CD4-positive, alpha-beta T cell treated with Interleukin-12 subunit alpha and Interleukin-12 subunit beta, for 1 hour (primary cell): Measurements from ENCODE around the gene PSMD13.
A peak's percentile ranks its signal among the peaks of the same experiment; 100 is the strongest.

Experiments used
- DNase-seq: peaks from one replicate; pipeline ENCODE4 v3.0.0-alpha.2; 2020

PSMD13 gene

GRCh38 chr11:279040-279965 lies 42.5 kb downstream of the PSMD13 start:
- no peak for DNase-seq

GRCh38 chr11:279966-280705 lies 43.4 kb downstream of the PSMD13 start:
- DNase-seq: peak; percentile 53

- peak; percentile 34 for DNase-seq
Measured at GRCh38 chr11:280706-281485, 44.1 kb downstream of the PSMD13 start.

- DNase-seq: no peak
Measured at GRCh38 chr11:281486-282161, 44.8 kb downstream of the PSMD13 start.

- DNase-seq: no peak
Measured at GRCh38 chr11:282171-282570, 45.4 kb downstream of the PSMD13 start.

- no peak for DNase-seq
Measured at GRCh38 chr11:282630-283360, 46.0 kb downstream of the PSMD13 start.

- no peak for DNase-seq
Measured at GRCh38 chr11:283405-284104, 46.8 kb downstream of the PSMD13 start.

GRCh38 chr11:284105-285020 lies 47.6 kb downstream of the PSMD13 start:
- DNase-seq: no peak

- no peak for DNase-seq
Measured at GRCh38 chr11:285021-285893, 48.5 kb downstream of the PSMD13 start.

- no peak for DNase-seq
Measured at GRCh38 chr11:285894-286220, 49.1 kb downstream of the PSMD13 start.

GRCh38 chr11:286977-287820 lies 50.4 kb downstream of the PSMD13 start:
- DNase-seq: peak; percentile 79

GRCh38 chr11:287821-288477 lies 51.2 kb downstream of the PSMD13 start:
- DNase-seq: no peak

GRCh38 chr11:288478-289397 lies 52.0 kb downstream of the PSMD13 start, which contains the start of gene PGGHG:
Gene PGGHG, plus strand, starts transcription at chr11:289126. Its CDS starts 691 bp downstream, at chr11:289817.
- DNase-seq: peak; percentile 68

GRCh38 chr11:289398-289711 lies 52.6 kb downstream of the PSMD13 start:
- no peak for DNase-seq

- no peak for DNase-seq
Measured at GRCh38 chr11:289712-290620, 53.2 kb downstream of the PSMD13 start.
